Gastroesophageal sphincter (tissue), 4 donors: ENCODE data around the gene ELOVL5. TPM values are rescaled to one million over a fixed set of nuclear protein-coding genes. Genes with fewer than 3 reads are reported as not detected.
A peak's percentile ranks its signal among the peaks of the same experiment; 100 is the strongest.

Experiments used
- ATAC-seq: fragments of 150-250 bp; one replicate; pipeline ENCODE4 v1.9.1; 2016; ENCODE audit warnings: mild to moderate bottlenecking, moderate library complexity
- H3K27ac ChIP-seq, 4 donors: fragments of 200-600 bp; sonication (generic) in 3 of 4; 1 replicate in 3 of 4; 2 replicates in 1 of 4; pipeline ENCODE4 v1.5.1; 2016 to 2019
- H3K27me3 ChIP-seq: fragments of 200-600 bp; sonication (generic); one replicate; pipeline ENCODE4 v1.5.1; 2019
- H3K36me3 ChIP-seq, 2 donors: fragments of 200-600 bp; sonication (generic); one replicate each; pipeline ENCODE4 v1.5.1; 2019; ENCODE audit warnings: control low read depth in 1 of 2
- H3K4me1 ChIP-seq, 3 donors: fragments of 200-600 bp; sonication (generic); 1 replicate in 2 of 3; 2 replicates in 1 of 3; pipeline ENCODE4 v1.5.1; 2016 to 2019; ENCODE audit warnings: control low read depth in 2 of 3
- H3K4me3 ChIP-seq, 2 donors: fragments of 200-600 bp; sonication (generic); one replicate each; pipeline ENCODE4 v1.5.1; 2019; ENCODE audit warnings: mild to moderate bottlenecking in 1 of 2, moderate library complexity in 1 of 2
- H3K9me3 ChIP-seq, 3 donors: fragments of 200-600 bp; sonication (generic); one replicate each; pipeline ENCODE4 v1.5.1; 2017 to 2019; ENCODE audit warnings: control low read depth in 2 of 3
- EP300 ChIP-seq: sonication (generic); formaldehyde crosslinking; IDR thresholded peaks from one replicate; pipeline ENCODE4 v1.6.1; 2017; ENCODE audit warnings: antibody characterized with exemption, mild to moderate bottlenecking
- POLR2A ChIP-seq, 2 donors: fragments of 450-650 bp; IDR thresholded peaks; one replicate each; pipeline ENCODE4 v1.6.1; 2017; ENCODE audit warnings: antibody characterized with exemption in 2 of 2, mild to moderate bottlenecking in 2 of 2, moderate library complexity in 1 of 2
- POLR2AphosphoS5 ChIP-seq: sonication (generic); formaldehyde crosslinking; IDR thresholded peaks from one replicate; pipeline ENCODE4 v1.6.1; 2017; ENCODE audit warnings: antibody characterized with exemption
- WGBS, 2 donors: methylation state at CpG; one replicate each; pipeline ENCODE4 v1.1.5; 2018; ENCODE audit warnings: low coverage in 1 of 2; 5-methylcytosine and 5-hydroxymethylcytosine counted together
- total RNA-seq, 4 donors: library from RNA; depleted of rRNA; stranded (reverse); fragments of >200 nt; gene quantifications; one replicate each; pipeline ENCODE4 v1.1.0, GENCODE V29; 2016
- TF ChIP-seq, protein P1 (sequence below), 4 experiments: fragments of 200-600 bp in 2 of 4; fragments of 450-650 bp in 2 of 4; sonication (generic) in 1 of 4; IDR thresholded peaks; one replicate each; pipeline ENCODE4 v1.5.1; 2017 to 2019; ENCODE audit warnings: antibody characterized with exemption in 4 of 4, mild to moderate bottlenecking in 2 of 4, moderate library complexity in 2 of 4

ELOVL5 gene, protein sequence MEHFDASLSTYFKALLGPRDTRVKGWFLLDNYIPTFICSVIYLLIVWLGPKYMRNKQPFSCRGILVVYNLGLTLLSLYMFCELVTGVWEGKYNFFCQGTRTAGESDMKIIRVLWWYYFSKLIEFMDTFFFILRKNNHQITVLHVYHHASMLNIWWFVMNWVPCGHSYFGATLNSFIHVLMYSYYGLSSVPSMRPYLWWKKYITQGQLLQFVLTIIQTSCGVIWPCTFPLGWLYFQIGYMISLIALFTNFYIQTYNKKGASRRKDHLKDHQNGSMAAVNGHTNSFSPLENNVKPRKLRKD
- 10 to 100 TPM; 51.5 to 94.6 (median 64.6) TPM for total RNA-seq

DNA sequence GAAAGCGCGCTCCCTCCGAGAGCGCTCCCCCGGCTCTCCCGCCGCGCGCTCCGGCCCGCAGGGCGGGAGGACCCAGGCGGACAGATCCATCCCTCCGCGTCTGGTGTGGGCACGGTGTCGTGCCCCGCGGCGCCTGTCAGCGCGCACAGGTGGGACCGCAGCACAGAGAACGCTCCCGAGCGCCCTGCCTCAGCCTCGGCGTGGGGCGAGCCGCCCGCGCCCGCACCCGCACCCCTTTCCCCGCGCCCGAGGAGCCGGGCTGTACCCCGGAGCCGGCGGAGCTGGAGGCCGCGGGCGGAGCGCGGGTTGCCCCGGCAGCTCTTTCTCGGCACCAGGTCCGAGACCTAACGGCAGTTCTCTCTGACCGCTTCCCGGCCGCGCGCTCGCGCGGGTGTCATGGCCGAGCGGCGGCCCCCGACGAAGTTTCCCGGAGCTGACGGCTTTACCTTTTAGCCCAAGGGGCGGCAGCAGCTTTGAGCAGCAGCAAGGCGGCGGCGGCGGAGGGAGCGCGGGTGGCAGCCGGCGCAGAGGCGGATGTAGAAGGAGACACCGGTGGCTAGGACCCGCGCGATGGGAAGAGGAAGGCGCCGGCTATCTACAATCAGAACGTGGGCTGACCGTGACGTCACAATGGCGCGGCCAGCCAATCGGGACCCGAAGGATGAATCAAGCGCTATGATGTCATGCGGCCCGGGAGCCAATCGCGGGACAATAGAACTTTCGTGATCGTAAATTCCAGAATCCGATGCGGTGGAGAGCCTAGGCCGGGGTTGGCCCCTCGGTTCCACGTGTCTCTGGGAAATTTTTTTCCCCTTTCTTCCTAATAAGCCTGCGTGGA, at the start of gene ELOVL5:
TSS of gene ELOVL5 (minus strand) at position 580 of the 838 bp plus-strand sequence. CDS start 53,251 bp downstream, outside the sequence.
- 0% methylated on average over 4 to 13 of the region's 101 CpGs for WGBS, 2 donors
- ATAC-seq = peak; percentile 88
- TF ChIP-seq, protein P1, sequence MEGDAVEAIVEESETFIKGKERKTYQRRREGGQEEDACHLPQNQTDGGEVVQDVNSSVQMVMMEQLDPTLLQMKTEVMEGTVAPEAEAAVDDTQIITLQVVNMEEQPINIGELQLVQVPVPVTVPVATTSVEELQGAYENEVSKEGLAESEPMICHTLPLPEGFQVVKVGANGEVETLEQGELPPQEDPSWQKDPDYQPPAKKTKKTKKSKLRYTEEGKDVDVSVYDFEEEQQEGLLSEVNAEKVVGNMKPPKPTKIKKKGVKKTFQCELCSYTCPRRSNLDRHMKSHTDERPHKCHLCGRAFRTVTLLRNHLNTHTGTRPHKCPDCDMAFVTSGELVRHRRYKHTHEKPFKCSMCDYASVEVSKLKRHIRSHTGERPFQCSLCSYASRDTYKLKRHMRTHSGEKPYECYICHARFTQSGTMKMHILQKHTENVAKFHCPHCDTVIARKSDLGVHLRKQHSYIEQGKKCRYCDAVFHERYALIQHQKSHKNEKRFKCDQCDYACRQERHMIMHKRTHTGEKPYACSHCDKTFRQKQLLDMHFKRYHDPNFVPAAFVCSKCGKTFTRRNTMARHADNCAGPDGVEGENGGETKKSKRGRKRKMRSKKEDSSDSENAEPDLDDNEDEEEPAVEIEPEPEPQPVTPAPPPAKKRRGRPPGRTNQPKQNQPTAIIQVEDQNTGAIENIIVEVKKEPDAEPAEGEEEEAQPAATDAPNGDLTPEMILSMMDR (IDR thresholded peaks at IDR 0.05) = no peak
- TF ChIP-seq POLR2AphosphoS5 = peak; percentile 91
- peak; percentile 80 to 87 for TF ChIP-seq POLR2A (IDR thresholded peaks at IDR 0.05)
- no peak for TF ChIP-seq EP300
- Histone ChIP-seq H3K27ac (peak within 1 kb of the TSS; percentile 88 to 100 (median 94)), H3K27me3 (no peaks in the 10 kb centered on the region), H3K4me3 (peak within 1 kb of the TSS; percentile 65 to 67), H3K36me3 (no peaks in the 10 kb centered on the region), H3K9me3 (no peaks in the 10 kb centered on the region), H3K4me1 (peaks cover 0 to 42% (median 0%) of the 10 kb centered on the region in 3 donors)

DNA sequence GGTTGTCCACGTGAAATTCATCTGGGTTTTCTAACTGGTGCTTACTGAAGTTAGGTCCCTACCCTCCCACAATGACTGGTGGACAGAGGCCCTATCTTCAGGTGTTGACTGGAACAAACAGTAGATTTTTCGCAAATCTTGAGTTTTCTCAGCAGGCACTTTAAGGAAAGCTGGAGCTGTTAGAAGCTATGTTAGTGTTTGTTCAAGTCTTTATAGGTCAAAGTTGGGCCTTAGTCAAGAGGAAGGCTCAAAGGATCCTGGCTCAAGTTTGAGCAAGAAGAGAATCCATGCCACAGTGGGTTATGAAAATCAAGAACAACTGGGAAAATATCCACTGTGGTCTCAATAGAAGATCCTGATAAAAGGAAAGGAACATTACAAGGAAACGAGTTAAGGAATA, 48.5 kb upstream of the ELOVL5 start:
- H3K4me3 ChIP-seq = no peak overlapping the region
- no peak overlapping the region for H3K27ac ChIP-seq
- TF ChIP-seq, protein P1 (IDR thresholded peaks at IDR 0.05) = no peak
- TF ChIP-seq POLR2A (IDR thresholded peaks at IDR 0.05) = no peak
- TF ChIP-seq EP300 = no peak
- no peak for TF ChIP-seq POLR2AphosphoS5
- no peaks in the 10 kb centered on the region for H3K9me3 ChIP-seq
- 79% methylated on average over 3 of the region's 3 CpGs for WGBS, 2 donors
- no peaks in the 10 kb centered on the region for H3K4me1 ChIP-seq
- no peak for ATAC-seq
- no peaks in the 10 kb centered on the region for H3K36me3 ChIP-seq
- H3K27me3 ChIP-seq = no peaks in the 10 kb centered on the region

DNA sequence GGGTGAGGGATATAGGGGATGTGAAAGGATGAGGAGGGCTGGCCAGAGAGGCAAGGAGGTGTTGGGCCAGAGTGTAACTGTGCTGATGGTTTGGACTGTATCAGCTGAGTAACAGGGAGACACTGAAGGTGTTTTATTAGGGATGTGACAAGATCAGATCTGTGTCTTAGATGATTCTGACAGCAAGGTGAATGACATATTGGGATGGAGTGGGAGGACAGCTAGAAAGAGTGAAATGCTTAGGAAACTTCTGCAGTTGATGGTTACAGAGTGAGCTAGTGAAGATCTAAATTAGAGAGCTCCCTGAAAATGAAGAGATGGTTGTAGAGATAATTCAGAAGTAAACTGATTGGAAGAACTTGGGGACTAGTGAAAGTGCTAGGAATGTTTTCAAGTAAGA, 47.2 kb upstream of the ELOVL5 start:
- H3K36me3 ChIP-seq = no peaks in the 10 kb centered on the region
- H3K4me1 ChIP-seq = no peaks in the 10 kb centered on the region
- H3K27ac ChIP-seq = no peak overlapping the region
- H3K27me3 ChIP-seq = no peaks in the 10 kb centered on the region
- H3K9me3 ChIP-seq = no peaks in the 10 kb centered on the region
- TF ChIP-seq, protein P1 (IDR thresholded peaks at IDR 0.05) = no peak
- TF ChIP-seq POLR2A (IDR thresholded peaks at IDR 0.05) (no peak), EP300 (no peak), POLR2AphosphoS5 (no peak)
- ATAC-seq = no peak
- H3K4me3 ChIP-seq = no peak overlapping the region

DNA sequence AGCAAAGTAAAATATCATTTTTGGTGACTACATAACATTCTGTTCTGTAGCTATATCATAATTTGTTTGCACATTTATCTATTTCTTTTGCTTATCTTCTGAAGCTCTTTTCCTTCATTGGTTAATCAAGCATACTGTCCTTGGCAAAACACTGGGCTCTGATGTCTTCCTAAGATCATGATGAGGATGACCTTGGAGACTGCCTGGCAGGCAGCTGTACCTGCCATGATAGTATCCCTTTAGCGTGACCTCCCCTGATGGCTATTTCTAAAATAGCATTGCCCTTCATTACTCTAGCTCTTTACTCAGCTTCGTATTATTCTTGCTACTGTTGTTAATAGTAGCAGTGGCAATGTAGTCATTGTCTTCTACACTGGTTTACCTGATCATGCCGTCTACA, 46.0 kb upstream of the ELOVL5 start:
- 67 to 93% methylated on average over 3 of the region's 3 CpGs for WGBS, 2 donors
- ATAC-seq = no peak
- Histone ChIP-seq H3K9me3 (no peaks in the 10 kb centered on the region), H3K36me3 (no peaks in the 10 kb centered on the region), H3K27ac (no peak overlapping the region), H3K27me3 (no peaks in the 10 kb centered on the region), H3K4me1 (no peaks in the 10 kb centered on the region), H3K4me3 (no peak overlapping the region)
- TF ChIP-seq POLR2A (IDR thresholded peaks at IDR 0.05) (no peak), POLR2AphosphoS5 (no peak), EP300 (no peak)
- TF ChIP-seq, protein P1 (IDR thresholded peaks at IDR 0.05) = no peak
